Measurements from ENCODE around the gene FERMT2.

DNA sequence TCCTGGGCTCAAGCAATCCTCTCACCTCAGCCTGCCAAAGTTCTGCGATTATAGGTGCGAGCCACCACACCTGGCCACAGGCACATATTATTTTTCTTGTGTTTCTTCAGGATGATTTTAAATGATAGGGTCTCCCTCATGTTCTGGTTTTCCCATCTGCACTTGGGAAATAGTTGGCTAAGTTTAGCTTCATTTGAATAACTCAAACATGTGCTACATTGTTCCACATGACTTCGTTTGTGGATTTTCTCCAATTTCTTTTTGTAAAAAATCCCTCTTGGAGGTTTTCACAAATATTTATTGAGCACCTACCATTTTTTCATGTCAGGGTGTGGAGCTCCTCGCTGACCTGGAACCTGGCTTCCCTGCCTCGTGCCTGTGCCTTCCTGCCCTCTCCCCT is 104.3 kb downstream of the FERMT2 start:
- TF ChIP-seq, protein P1, sequence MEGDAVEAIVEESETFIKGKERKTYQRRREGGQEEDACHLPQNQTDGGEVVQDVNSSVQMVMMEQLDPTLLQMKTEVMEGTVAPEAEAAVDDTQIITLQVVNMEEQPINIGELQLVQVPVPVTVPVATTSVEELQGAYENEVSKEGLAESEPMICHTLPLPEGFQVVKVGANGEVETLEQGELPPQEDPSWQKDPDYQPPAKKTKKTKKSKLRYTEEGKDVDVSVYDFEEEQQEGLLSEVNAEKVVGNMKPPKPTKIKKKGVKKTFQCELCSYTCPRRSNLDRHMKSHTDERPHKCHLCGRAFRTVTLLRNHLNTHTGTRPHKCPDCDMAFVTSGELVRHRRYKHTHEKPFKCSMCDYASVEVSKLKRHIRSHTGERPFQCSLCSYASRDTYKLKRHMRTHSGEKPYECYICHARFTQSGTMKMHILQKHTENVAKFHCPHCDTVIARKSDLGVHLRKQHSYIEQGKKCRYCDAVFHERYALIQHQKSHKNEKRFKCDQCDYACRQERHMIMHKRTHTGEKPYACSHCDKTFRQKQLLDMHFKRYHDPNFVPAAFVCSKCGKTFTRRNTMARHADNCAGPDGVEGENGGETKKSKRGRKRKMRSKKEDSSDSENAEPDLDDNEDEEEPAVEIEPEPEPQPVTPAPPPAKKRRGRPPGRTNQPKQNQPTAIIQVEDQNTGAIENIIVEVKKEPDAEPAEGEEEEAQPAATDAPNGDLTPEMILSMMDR (IDR thresholded peaks at IDR 0.05) = no peak
- TF ChIP-seq POLR2AphosphoS5 (IDR thresholded peaks at IDR 0.05) (no peak), POLR2A (IDR thresholded peaks at IDR 0.05) (no peak)

Measured in transverse colon (tissue), 4 donors.